WERI-Rb-1 (cell line): ENCODE data around the gene PTPRD.

ENCODE experiments used
- DNase-seq: peaks from one replicate; pipeline ENCODE4 v3.0.0-alpha.2; 2020
- H3K27ac ChIP-seq: fragments of 250-450 bp; sonication (Bioruptor Pico); 2 replicates; pipeline ENCODE4 v1.5.1; 2020; ENCODE audit warnings: mild to moderate bottlenecking, moderate library complexity
- H3K27me3 ChIP-seq: fragments of 250-450 bp; sonication (Bioruptor Pico); 2 replicates; pipeline ENCODE4 v1.5.1; 2021; ENCODE audit warnings: mild to moderate bottlenecking, low read depth, moderate library complexity; ENCODE audit not compliant: insufficient read depth, severe bottlenecking
- H3K36me3 ChIP-seq: fragments of 250-450 bp; sonication (Bioruptor Pico); 2 replicates; pipeline ENCODE4 v1.5.1; 2020; ENCODE audit warnings: mild to moderate bottlenecking, moderate library complexity
- H3K4me3 ChIP-seq: 2 replicates; pipeline ENCODE4 v1.5.1; 2011; ENCODE audit warnings: low read depth, mild to moderate bottlenecking, control low read depth, low read length
- H3K9me3 ChIP-seq: fragments of 250-450 bp; sonication (Bioruptor Pico); 2 replicates; pipeline ENCODE4 v1.5.1; 2021; ENCODE audit warnings: mild to moderate bottlenecking, moderate library complexity; ENCODE audit not compliant: severe bottlenecking
- TF ChIP-seq, protein P1 (sequence below): IDR thresholded peaks from 2 replicates; pipeline ENCODE4 v1.5.1; 2011; ENCODE audit warnings: low read depth, mild to moderate bottlenecking, control low read depth, inconsistent platforms, low read length

Gene PTPRD

DNA sequence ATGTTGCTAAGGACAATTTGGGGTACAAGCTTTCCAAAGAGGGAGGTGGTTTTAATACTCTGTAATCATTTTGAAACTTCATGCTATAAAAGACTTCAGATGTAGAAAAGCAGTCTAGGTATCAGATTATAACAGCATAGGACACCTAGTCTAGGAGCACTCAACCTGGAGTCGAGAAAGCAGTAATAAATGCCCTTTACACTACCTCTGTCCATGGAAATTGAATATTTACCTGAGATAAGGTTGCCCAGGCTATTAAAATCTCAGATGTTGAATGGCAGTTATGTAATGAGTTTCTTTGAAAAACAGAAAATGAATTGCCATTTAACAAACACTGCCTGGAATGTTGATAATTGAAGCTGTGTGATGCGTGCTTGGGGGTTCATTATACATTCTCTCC is 2251.4 kb downstream of the PTPRD start:
- no peaks in the 10 kb centered on the region for H3K27me3 ChIP-seq
- no peaks in the 10 kb centered on the region for H3K36me3 ChIP-seq
- DNase-seq, result no peak
- no peaks in the 10 kb centered on the region for H3K9me3 ChIP-seq
- H3K4me3 ChIP-seq, result no peak overlapping the region
- TF ChIP-seq, protein P1, sequence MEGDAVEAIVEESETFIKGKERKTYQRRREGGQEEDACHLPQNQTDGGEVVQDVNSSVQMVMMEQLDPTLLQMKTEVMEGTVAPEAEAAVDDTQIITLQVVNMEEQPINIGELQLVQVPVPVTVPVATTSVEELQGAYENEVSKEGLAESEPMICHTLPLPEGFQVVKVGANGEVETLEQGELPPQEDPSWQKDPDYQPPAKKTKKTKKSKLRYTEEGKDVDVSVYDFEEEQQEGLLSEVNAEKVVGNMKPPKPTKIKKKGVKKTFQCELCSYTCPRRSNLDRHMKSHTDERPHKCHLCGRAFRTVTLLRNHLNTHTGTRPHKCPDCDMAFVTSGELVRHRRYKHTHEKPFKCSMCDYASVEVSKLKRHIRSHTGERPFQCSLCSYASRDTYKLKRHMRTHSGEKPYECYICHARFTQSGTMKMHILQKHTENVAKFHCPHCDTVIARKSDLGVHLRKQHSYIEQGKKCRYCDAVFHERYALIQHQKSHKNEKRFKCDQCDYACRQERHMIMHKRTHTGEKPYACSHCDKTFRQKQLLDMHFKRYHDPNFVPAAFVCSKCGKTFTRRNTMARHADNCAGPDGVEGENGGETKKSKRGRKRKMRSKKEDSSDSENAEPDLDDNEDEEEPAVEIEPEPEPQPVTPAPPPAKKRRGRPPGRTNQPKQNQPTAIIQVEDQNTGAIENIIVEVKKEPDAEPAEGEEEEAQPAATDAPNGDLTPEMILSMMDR, result no peak
- H3K27ac ChIP-seq, result no peak overlapping the region

DNA sequence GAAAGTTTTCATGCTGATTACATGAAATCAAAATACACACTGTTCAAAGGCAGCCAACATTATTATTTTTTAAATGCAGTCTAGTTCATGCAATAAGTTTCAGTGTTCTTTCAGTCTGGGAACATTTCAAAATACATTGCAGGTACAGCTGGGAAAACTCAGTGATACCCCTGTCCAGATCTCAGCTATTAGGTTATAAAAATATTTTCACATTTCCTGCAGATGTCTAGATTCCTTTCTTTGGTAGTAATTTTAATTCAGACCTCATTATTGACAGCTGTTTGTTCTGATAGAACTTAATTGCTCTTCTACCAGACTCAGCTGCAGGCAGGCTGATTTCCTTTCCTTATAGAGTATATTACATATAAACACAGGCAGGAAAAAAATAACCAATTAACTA is 2256.4 kb downstream of the PTPRD start:
- Histone ChIP-seq H3K4me3 (no peak overlapping the region), H3K36me3 (no peaks in the 10 kb centered on the region), H3K27ac (no peak overlapping the region), H3K27me3 (no peaks in the 10 kb centered on the region), H3K9me3 (no peaks in the 10 kb centered on the region)
- TF ChIP-seq, protein P1, result no peak
- DNase-seq, result no peak

DNA sequence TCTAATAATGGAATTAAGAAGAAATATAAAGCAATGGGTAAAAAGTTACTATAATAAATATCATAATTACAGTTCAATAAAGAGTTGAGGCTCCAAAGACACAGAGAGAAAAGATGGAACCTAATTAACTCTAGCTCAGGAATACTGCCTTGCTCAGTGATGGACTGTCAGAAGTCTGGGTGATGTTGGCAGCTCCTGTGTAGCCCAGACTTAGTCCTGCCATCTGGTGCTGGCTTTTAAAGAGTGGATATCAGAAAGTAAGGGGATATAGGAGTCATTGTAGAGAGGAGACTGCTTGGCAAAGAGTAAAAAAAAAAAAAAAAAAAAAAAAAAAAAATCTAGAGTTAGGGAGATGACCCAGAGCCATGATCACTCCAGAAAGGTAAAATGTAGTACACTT is 2261.4 kb downstream of the PTPRD start:
- DNase-seq, result no peak
- TF ChIP-seq, protein P1, result no peak
- Histone ChIP-seq H3K9me3 (no peaks in the 10 kb centered on the region), H3K27ac (no peak overlapping the region), H3K4me3 (no peak overlapping the region), H3K27me3 (no peaks in the 10 kb centered on the region), H3K36me3 (no peaks in the 10 kb centered on the region)

DNA sequence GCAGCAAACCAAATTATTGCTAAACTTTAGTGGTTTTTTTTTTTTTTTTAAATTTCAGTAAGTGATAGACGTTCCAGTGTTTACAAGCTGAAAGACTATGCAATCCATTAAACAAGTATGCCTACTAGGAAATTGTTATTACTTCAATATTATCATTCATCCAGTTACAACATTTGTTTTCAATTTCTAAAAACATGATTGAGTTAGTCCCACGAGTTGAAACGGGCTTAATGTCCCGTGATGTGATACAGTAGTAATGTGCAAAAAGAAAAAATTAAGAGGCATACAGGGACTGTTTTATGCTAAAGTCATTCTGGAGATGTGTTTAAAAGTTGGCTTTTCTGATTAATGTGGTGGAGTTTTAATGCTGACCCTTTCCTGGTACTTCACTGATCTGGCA is 2262.9 kb downstream of the PTPRD start:
- no peaks in the 10 kb centered on the region for H3K9me3 ChIP-seq
- H3K27ac ChIP-seq, result no peak overlapping the region
- DNase-seq, result no peak
- no peaks in the 10 kb centered on the region for H3K27me3 ChIP-seq
- TF ChIP-seq, protein P1, result no peak
- H3K4me3 ChIP-seq, result no peak overlapping the region
- no peaks in the 10 kb centered on the region for H3K36me3 ChIP-seq

DNA sequence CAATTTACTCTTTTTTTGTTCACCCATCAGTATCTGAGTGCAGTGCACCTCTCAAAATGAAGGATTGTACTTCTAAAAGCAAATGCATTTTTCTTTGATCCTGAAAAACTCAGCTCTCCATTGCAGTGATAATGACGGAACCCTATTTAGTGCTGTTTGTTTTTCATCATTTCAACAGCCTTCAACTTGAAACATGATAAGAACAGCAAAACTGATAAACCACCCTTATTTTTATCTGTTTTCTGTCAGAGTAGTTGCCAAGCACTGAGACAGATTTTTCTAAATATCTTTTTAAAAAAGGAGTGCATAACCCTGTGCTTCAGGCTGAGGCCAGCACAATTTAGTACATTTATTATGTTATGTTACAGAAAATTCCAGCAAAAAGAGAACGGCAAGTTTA is 2263.4 kb downstream of the PTPRD start:
- Histone ChIP-seq H3K9me3 (no peaks in the 10 kb centered on the region), H3K4me3 (no peak overlapping the region), H3K27ac (no peak overlapping the region), H3K27me3 (no peaks in the 10 kb centered on the region), H3K36me3 (no peaks in the 10 kb centered on the region)
- TF ChIP-seq, protein P1, result no peak
- DNase-seq, result no peak

DNA sequence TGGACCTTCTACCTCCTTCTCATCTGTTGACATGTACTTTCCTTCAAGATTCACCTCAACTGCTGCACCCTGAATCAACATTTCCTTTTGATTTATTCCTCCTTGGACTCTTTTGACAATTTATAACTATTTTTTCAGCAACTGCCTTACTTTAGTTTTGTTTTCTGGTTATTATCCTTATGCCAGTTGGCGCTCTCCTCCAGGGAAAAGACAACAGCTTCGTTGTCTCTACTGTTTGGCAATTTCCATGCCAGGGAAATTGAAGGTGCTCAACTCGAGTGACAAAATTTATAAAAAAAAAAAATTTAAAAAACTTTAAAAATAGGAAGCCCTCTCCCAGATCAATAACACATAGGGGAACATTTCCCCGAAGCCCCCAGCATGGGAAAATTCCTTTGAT is 2264.0 kb downstream of the PTPRD start:
- TF ChIP-seq, protein P1, result no peak
- H3K27ac ChIP-seq, result no peak overlapping the region
- H3K36me3 ChIP-seq, result no peaks in the 10 kb centered on the region

More for the DNA sequence above, 2264.0 kb downstream of the PTPRD start:
- Histone ChIP-seq H3K4me3 (no peak overlapping the region), H3K9me3 (no peaks in the 10 kb centered on the region), H3K27me3 (no peaks in the 10 kb centered on the region)
- no peak for DNase-seq
